ENCODE measurements around the gene MT1H. TPM values are rescaled to one million over a fixed set of nuclear protein-coding genes. Genes with fewer than 3 reads are reported as not detected.
"Not testable (repeated sequence)": the region's sequence is repeated elsewhere in the genome, so short reads cannot be mapped to it uniquely, and the experiment has no call there.

The MT1H gene
- total RNA-seq, 4 donors from 2014 or later, result 1.9 to 23.9 (median 11.9) TPM

GRCh38 chr16:56672761-56673536, 3.3 kb downstream of the MT1H start:
- H3K4me3 ChIP-seq, result no peak overlapping the region
- H3K27me3 ChIP-seq, result peaks cover 40% of the 10 kb centered on the region
- WGBS, result 79% methylated on average over 11 of the region's 11 CpGs
- peaks cover 34% of the 10 kb centered on the region for H3K4me1 ChIP-seq
- DNase-seq (ENCODE audit: low spot score in 2 of 2), result no peak
- H3K9me3 ChIP-seq, result no peaks in the 10 kb centered on the region
- no peaks in the 10 kb centered on the region for H3K36me3 ChIP-seq
- H3K27ac ChIP-seq, result no peak overlapping the region
- TF ChIP-seq EP300 (IDR thresholded peaks at IDR 0.05), result no peak
- no peak for TF ChIP-seq POLR2AphosphoS5 (IDR thresholded peaks at IDR 0.05)
- TF ChIP-seq POLR2A (IDR thresholded peaks at IDR 0.05), result no peak
- no peak for TF ChIP-seq CTCF (IDR thresholded peaks at IDR 0.05)

- H3K27me3 ChIP-seq, result peaks cover 33% of the 10 kb centered on the region
- peak in 1 of 2 donors; percentile 56 for DNase-seq (ENCODE audit: low spot score in 2 of 2)
- no peak overlapping the region for H3K4me3 ChIP-seq
- peaks cover 27% of the 10 kb centered on the region for H3K4me1 ChIP-seq
- no peaks in the 10 kb centered on the region for H3K9me3 ChIP-seq
- no peaks in the 10 kb centered on the region for H3K36me3 ChIP-seq
- 30% methylated on average over 12 of the region's 12 CpGs for WGBS
- H3K27ac ChIP-seq, result no peak overlapping the region
- no peak for TF ChIP-seq POLR2A (IDR thresholded peaks at IDR 0.05)
- TF ChIP-seq POLR2AphosphoS5 (IDR thresholded peaks at IDR 0.05), result no peak
- no peak for TF ChIP-seq EP300 (IDR thresholded peaks at IDR 0.05)
- peak; percentile 49 to 62 for TF ChIP-seq CTCF (IDR thresholded peaks at IDR 0.05)
Observed at GRCh38 chr16:56673921-56674320, 4.3 kb downstream of the MT1H start.

GRCh38 chr16:56674570-56674969, 5.0 kb downstream of the MT1H start:
- H3K36me3 ChIP-seq; H3K27ac ChIP-seq; H3K9me3 ChIP-seq; H3K4me3 ChIP-seq; DNase-seq (ENCODE audit: low spot score in 2 of 2): not testable (repeated sequence)
- Histone ChIP-seq H3K4me1 (peaks cover 21% of the 10 kb centered on the region), H3K27me3 (peaks cover 26% of the 10 kb centered on the region)
- 69% methylated on average over 6 of the region's 6 CpGs for WGBS

GRCh38 chr16:56675685-56676210, 6.1 kb downstream of the MT1H start:
- 38% methylated on average over 31 of the region's 32 CpGs for WGBS
- H3K4me3 ChIP-seq, result peak overlapping the region; percentile 9
- TF ChIP-seq EP300 (IDR thresholded peaks at IDR 0.05) (no peak), CTCF (IDR thresholded peaks at IDR 0.05) (no peak), POLR2A (IDR thresholded peaks at IDR 0.05) (no peak), POLR2AphosphoS5 (IDR thresholded peaks at IDR 0.05) (no peak)
- no peak overlapping the region for H3K27ac ChIP-seq
- H3K9me3 ChIP-seq, result no peaks in the 10 kb centered on the region
- peaks cover 15% of the 10 kb centered on the region for H3K27me3 ChIP-seq
- peaks cover 13% of the 10 kb centered on the region for H3K4me1 ChIP-seq
- DNase-seq (ENCODE audit: low spot score in 2 of 2), result no peak
- H3K36me3 ChIP-seq, result no peaks in the 10 kb centered on the region

- TF ChIP-seq CTCF (IDR thresholded peaks at IDR 0.05) (no peak), EP300 (IDR thresholded peaks at IDR 0.05) (no peak), POLR2AphosphoS5 (IDR thresholded peaks at IDR 0.05) (no peak), POLR2A (IDR thresholded peaks at IDR 0.05) (no peak)
- no peak overlapping the region for H3K27ac ChIP-seq
- DNase-seq (ENCODE audit: low spot score in 2 of 2), result no peak
- no peak overlapping the region for H3K4me3 ChIP-seq
- WGBS, result 75% methylated on average over 3 of the region's 3 CpGs
- no peaks in the 10 kb centered on the region for H3K36me3 ChIP-seq
- H3K4me1 ChIP-seq, result peaks cover 25% of the 10 kb centered on the region
- H3K27me3 ChIP-seq, result peaks cover 8% of the 10 kb centered on the region
- no peaks in the 10 kb centered on the region for H3K9me3 ChIP-seq
Observed at GRCh38 chr16:56677474-56677873, 7.9 kb downstream of the MT1H start.

Measured in suprapubic skin (tissue), 4 donors.